ENCODE results near the gene C12orf76. TPM values are rescaled to one million over a fixed set of nuclear protein-coding genes. Genes with fewer than 3 reads are reported as not detected.

C12orf76 gene
- total and polyA plus RNA-seq, 4 donors = 15.4 to 30.5 (median 23.9) TPM

GRCh38 chr12:110006115-110006514, 42.2 kb downstream of the C12orf76 start:
- 96 to 99% methylated on average over 4 of the region's 4 CpGs for WGBS, 2 donors
- Histone ChIP-seq H3K9me3 (ENCODE audit: control insufficient read depth in 4 of 4, insufficient read depth in 3 of 4, low read length in 3 of 4) (no peaks in the 10 kb centered on the region), H3K4me1 (ENCODE audit: control insufficient read depth in 5 of 5, insufficient read depth in 5 of 5, low read length in 5 of 5) (peaks cover 0 to 9% (median 4%) of the 10 kb centered on the region in 5 donors), H3K9ac (ENCODE audit: insufficient read depth in 1 of 2, low read length in 2 of 2) (no peak overlapping the region), H3K27ac (ENCODE audit: low read depth in 1 of 2, low read length in 1 of 2) (no peak overlapping the region), H3K27me3 (ENCODE audit: control insufficient read depth in 3 of 3, insufficient read depth in 3 of 3, low read length in 2 of 3) (no peaks in the 10 kb centered on the region), H3K4me3 (no peak overlapping the region), H3K36me3 (ENCODE audit: control insufficient read depth in 4 of 4, insufficient read depth in 4 of 4, low read length in 4 of 4) (no peaks in the 10 kb centered on the region)
- TF ChIP-seq CTCF (IDR thresholded peaks at IDR 0.05; ENCODE audit: control extremely low read depth, extremely low read depth) = no peak
- no peak for ATAC-seq (ENCODE audit: insufficient read depth, low FRiP score)
- DNase-seq = no peak

GRCh38 chr12:110005319-110005973, 42.9 kb downstream of the C12orf76 start:
- ATAC-seq (ENCODE audit: insufficient read depth, low FRiP score) = no peak
- Histone ChIP-seq H3K27ac (ENCODE audit: low read depth in 1 of 2, low read length in 1 of 2) (no peak overlapping the region), H3K9me3 (ENCODE audit: control insufficient read depth in 4 of 4, insufficient read depth in 3 of 4, low read length in 3 of 4) (no peaks in the 10 kb centered on the region), H3K4me3 (no peak overlapping the region), H3K27me3 (ENCODE audit: control insufficient read depth in 3 of 3, insufficient read depth in 3 of 3, low read length in 2 of 3) (no peaks in the 10 kb centered on the region), H3K4me1 (ENCODE audit: control insufficient read depth in 5 of 5, insufficient read depth in 5 of 5, low read length in 5 of 5) (peaks cover 0 to 9% (median 4%) of the 10 kb centered on the region in 5 donors), H3K9ac (ENCODE audit: insufficient read depth in 1 of 2, low read length in 2 of 2) (no peak overlapping the region), H3K36me3 (ENCODE audit: control insufficient read depth in 4 of 4, insufficient read depth in 4 of 4, low read length in 4 of 4) (no peaks in the 10 kb centered on the region)
- WGBS, 2 donors = 90% methylated on average over 7 of the region's 7 CpGs
- no peak for TF ChIP-seq CTCF (IDR thresholded peaks at IDR 0.05; ENCODE audit: control extremely low read depth, extremely low read depth)
- DNase-seq = no peak

- Histone ChIP-seq H3K4me1 (ENCODE audit: control insufficient read depth in 5 of 5, insufficient read depth in 5 of 5, low read length in 5 of 5) (peaks cover 3 to 14% (median 7%) of the 10 kb centered on the region in 5 donors), H3K9ac (ENCODE audit: insufficient read depth in 1 of 2, low read length in 2 of 2) (no peak overlapping the region), H3K4me3 (no peak overlapping the region), H3K9me3 (ENCODE audit: control insufficient read depth in 4 of 4, insufficient read depth in 3 of 4, low read length in 3 of 4) (no peaks in the 10 kb centered on the region), H3K36me3 (ENCODE audit: control insufficient read depth in 4 of 4, insufficient read depth in 4 of 4, low read length in 4 of 4) (no peaks in the 10 kb centered on the region), H3K27ac (ENCODE audit: low read depth in 1 of 2, low read length in 1 of 2) (no peak overlapping the region), H3K27me3 (ENCODE audit: control insufficient read depth in 3 of 3, insufficient read depth in 3 of 3, low read length in 2 of 3) (no peaks in the 10 kb centered on the region)
- ATAC-seq (ENCODE audit: insufficient read depth, low FRiP score) (no peak), DNase-seq (no peak)
- TF ChIP-seq CTCF (IDR thresholded peaks at IDR 0.05; ENCODE audit: control extremely low read depth, extremely low read depth) = no peak
- WGBS, 2 donors = 67 to 84% methylated on average over 4 of the region's 4 CpGs
Observed at GRCh38 chr12:110004598-110004997, 43.7 kb downstream of the C12orf76 start.

Measured in lung (tissue), 12 donors.